Activated CD4-positive, alpha-beta T cell treated with anti-CD3 and anti-CD28 coated beads, Interleukin-2, amount 50 U/mL, for 1 hour (primary cell): Measurements from ENCODE around the gene KCNT1.

Source experiments
- DNase-seq: peaks from one replicate; pipeline ENCODE4 v3.0.0-alpha.2; 2020

Gene KCNT1

DNA sequence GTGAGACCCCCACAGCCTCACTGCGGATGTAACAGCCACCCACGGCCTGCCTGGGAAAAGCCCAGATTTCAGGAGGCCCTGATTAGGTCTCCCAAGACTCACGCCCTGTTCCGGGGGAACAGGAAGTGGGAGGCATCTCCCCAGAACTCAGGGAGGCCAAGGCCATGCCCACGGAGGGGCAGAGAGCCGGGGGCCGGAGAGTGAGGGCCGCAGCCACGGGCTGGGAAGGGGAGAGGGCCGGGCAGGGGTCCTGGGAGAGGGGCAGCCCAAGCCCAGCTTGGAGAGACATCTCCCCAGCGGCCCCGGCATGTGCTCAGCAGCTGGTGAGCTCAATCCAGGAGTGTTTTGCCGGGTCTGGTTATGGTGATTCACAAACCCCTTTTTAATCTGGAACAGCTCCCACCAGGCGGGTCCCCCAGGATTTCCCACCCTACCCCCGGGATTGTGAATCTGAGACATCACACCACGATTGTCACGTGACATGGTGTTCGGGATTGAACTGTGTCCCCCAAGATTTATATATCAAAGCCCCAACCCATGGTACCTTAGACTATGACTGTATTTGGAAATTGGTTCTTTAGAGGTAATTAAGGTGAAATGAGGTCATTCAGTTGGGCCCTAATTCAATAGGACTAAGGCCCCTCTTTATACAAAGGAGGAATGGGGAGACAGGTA is 26.6 kb downstream of the KCNT1 start:
- DNase-seq: no peak

DNA sequence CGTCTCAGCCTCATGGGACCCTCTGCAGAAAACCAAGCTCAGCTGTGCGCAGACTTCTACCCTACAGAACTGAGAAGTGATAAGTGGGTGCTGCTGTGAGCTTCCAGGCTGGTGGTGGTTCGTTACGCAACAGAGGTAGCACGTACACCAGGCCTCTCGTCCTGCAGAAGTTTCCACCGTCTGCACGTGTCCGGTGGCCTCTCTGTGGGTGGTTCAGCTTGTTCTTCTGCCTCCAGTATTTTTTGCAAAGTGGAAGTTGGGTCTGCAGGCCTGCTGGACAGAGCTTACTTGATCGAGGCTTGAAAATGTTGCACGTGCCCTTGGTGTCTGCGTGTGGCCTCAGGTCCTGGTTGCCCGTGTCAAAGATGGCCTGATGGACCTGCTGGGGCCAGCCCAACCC is 27.5 kb downstream of the KCNT1 start:
- DNase-seq: no peak

DNA sequence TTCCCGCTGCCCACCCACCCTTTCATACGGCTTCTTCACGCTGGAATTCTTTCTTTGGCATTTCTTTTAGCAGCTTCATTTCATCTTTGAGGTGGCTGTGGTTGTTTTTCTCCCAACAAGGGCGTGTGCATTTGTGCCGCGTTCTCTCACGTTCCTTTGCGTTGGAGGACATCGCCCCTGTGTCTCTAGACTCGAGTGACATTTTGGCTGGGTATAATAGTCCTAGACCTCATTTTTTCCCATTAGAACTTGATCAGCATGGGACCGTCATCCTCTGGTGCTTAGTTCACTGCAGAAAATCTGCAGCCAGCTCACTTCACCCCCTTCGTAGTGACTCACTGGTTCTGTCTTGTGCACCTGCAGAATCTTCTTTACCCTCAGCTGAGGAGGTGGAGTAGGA is 29.5 kb downstream of the KCNT1 start:
- no peak for DNase-seq

DNA sequence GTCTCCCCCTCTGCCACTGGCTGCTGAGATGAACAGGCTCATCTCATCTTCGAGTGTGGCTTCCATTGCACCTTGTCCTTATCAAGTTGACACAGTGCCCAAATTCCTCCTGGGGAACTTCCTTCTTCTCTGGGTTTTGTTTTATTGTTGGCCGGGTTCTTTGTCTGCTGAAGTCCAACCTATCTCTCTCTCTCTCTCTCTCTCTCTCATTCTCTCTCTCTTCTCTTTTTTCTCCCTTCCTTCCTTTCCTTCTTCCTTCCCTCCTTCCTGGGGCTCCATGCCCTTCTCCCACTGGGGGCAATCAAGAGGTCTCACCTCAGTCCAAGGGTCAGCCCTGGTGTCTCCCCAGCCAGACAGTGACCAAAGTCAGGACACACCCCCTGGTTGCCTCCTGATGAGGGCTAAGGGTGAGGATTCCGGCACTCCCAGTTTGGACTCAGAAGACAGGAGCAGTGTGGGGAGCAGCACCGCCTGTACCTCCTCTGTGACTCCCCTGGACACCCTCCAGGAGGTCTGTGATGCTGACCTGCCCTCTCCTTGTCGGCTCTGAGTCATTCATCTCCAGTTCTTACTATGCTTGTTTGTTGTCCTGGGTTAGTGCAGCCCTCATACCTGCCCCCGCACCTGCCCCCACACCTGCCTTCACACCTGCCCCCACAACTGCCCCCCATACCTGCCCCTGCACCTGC is 30.7 kb downstream of the KCNT1 start:
- DNase-seq: no peak

DNA sequence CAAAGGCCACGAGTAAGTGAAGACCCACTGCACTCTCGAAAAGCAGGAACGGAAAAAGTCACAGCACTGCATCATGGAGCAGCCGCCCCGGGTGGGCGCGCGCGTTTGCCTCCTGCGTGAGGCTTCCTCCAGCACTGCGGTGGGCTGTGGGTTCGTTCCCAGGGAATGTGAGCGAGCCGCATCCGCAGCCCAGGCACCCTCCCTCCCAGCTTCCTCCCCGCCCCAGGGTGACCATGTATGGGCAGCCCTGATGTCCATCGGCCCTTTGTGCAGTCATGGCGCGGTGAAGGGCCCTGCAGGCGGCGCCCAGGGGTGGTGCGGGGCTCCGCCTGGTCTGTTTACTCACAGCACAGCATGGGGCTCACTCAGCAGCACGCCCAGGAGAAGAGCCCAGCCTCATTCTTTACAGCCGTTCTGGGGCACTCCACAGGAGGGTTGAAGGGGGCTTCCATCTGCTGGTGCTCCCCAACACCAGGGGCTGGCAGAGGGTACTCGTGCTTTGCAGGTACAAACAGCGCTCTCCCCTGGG is 32.7 kb downstream of the KCNT1 start:
- DNase-seq: no peak

DNA sequence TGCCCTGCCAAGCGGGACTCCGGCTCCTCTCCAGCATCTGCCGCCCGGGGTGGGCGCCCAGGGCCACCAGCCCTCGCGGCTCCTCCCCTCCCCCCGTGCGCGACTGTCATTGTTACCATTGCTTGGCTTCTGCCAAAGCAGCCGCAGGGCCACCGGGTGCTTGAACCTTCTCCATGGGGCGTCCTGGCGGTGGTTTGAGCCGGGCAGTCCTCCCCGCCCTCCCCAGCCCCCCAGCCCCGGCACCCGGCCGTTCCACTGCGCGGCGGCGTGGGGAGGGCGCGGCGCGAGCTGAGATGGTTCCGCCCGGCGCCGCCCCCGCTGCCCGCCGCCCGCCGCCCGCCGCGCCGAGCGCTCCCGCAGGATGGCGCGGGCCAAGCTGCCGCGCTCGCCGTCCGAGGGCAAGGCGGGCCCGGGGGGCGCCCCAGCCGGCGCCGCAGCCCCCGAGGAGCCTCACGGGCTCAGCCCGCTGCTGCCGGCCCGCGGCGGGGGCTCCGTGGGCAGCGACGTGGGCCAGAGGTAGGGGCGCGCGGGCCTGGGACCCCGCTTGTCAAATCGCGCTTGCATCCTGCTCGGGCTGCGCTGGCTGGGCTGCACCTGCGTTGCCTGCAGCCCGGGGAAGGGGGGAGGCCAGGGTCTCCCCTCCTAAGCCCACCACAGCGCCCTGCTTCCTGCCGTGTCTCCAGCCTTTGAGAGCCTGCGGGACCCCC is 34.4 kb downstream of the KCNT1 start:
- no peak for DNase-seq

DNA sequence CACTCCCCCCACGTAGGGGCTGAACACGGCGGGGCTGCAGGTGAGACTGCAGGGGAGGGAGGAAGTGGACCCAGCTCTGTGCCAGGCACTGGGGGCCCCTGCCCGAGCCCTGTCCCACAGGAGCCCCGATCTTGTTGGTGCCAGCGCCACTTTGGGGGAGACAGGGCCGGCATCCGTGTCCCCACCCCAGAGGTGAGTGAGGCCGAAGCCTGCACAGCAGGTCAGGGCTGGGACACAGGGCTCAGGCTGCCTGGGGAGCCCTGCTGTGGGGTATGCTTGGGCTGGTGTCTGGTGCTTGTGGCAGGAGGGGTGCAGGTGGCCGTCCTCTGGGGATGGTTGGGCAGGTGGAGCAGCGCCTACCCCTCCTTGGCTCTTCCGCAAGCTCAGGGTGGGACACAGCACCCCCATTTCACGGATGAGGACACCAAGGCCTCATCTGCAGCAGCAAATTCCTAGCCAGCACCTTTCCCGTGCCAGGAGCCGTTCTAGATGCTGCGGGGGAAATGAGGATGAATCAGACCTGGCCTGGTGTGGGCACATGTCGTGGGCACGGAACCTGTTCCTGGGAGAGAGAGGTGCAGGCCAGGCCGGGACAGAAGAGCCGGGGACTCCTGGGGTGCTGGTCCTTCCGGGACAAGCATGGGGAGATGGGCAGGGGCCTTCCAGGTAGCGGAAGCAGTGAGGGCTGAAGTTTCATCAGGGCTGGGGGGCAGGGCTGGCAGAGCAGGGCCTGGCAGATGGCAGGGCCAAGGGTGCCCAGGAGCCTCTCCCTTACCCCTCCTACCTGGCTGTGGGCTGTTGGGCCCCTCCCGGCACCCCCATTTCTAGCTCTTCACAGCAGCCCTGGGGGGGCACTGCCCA is 35.2 kb downstream of the KCNT1 start:
- DNase-seq: no peak

DNA sequence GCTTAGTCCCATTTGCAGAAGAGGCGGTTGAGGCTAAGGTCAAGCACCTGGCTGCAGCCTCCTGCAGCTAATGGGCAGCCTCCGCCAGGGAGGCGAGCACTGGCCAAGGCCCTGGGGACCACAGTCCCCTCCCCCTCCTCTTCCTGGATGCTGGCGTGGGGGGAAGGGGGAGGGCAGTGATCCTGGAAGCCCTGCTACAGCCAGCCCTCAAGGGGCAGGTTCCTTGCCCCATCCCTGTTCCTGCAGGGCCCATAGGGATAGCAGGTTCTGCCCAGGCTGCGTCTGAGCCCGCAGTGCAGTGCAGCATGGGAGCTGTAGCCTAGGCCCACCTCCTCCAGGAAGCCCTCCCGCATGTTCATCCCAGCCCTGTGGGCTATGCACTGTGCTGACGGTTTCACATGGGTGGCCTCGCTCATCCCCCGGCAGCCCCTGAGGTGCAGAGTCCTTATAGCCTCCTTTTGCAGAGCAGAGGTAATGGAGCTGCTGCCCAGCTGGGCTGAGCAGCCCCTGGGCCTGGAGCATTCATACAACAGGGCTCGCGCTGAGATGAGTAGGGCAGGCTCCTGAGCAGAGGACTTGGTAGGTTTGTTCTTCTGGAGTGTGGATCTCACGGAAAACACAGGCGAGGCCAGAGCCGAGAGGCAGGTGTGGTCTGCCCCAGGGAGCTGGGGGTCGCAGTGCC is 36.0 kb downstream of the KCNT1 start:
- no peak for DNase-seq

DNA sequence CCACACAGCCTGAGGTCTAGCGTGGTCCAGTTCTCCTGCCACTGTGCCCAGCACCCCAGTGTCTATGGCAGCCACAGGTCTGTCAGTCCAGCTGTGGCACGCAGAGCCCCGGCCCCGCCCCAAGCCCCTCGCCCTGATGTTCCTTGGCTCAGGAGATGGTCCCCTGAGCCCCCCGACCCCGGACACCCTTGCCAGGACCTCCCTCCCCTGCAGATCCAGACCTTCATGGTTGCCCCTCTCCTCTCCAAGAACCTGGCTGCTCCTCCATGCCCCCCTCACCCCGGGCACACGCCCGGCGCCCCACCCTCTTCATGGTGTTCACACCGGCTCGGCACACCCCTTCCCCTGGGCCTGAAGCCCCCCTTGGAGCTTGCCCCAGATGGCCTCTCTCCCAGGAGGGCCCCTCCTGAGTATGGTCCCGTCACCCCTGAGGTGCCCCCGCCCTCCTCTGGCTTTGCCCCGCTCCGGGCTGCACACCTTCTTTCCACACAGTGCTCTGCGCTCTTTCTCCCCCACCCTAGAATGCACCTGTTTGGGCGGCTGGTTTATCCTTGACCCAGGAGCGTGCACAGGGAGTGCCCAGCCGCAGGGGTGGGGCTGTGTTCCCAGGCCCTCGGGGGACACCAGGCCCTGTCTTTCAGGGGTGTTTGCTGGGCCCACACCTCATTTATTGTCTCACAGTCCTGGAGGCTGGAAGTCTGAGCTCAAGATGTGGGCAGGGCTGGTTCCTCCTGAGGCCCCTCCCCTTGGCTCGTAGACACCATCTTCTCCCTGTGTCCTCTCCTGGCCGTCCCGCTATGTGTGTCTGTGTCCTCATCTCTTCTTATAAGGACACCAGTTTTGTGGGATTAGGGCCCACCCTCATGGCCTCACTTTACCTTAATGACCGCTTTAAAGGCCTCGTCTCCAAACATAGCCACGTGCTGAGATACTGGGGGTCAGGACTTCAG is 37.6 kb downstream of the KCNT1 start:
- DNase-seq: no peak

DNA sequence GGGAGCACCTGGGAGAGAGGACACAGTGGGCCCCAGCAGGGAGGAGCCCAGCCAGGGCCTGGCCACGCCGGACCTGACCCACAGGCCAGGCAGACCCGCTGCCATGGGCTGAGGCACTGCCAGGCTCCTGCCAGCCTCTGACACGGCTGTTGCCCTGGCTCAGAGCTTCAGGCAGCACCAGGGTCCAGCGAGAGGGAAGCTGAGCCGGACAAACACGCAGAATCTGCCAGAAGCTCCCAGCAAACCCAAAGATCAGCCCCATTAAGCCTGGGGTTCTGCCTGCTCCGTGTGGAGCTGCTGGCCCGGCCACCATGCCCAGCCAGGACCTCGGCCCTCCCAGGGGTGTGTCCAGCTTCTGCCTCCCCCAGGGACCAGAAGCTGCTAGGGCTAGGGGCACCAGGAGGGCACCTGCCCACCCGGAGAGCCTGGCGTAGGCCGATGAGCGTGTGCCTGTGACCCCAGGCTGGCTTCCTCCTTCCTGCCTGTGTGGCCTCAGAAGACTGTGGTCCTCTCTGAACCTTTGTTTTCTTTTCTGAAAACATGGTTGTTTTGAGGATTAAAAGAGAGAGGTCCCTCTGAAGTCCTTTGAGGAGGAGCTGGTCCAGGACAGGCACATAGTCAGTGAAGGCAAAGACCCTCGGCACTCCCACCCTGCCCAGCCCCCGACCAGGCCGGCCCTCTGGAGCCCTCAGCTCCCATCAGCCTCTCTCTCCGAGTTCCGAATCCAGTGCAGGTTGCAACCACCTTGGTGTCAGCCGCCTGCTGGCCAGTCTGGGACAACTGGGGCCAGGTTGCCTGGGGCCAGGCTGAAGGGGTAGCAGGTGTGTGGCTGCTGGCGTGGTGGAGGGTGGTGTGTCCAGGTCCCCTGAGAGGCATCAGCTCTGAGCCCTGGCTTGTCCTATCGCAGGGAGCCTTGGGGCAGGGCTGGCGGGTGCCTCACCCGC is 39.6 kb downstream of the KCNT1 start:
- DNase-seq: no peak

DNA sequence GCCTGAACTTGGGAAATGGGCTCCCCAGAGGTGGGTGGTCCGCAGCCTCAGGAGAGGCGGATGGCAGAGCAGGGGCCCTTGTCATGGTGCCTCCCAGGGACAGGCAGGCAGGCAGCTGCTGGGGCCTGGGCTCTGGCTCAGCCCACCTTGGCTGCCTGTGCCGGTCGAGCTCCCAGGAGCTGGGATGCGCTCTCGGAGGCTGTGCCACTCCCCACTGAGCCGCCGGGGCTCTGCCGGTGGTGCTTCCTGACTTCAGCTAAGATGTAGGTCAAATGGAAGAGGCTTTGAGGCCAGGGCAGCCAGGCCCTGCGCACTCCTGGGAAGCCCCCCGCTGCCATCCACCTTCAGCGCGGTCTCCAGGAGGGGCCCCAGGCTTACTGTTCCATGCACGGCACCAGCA is 41.0 kb downstream of the KCNT1 start:
- DNase-seq: no peak

DNA sequence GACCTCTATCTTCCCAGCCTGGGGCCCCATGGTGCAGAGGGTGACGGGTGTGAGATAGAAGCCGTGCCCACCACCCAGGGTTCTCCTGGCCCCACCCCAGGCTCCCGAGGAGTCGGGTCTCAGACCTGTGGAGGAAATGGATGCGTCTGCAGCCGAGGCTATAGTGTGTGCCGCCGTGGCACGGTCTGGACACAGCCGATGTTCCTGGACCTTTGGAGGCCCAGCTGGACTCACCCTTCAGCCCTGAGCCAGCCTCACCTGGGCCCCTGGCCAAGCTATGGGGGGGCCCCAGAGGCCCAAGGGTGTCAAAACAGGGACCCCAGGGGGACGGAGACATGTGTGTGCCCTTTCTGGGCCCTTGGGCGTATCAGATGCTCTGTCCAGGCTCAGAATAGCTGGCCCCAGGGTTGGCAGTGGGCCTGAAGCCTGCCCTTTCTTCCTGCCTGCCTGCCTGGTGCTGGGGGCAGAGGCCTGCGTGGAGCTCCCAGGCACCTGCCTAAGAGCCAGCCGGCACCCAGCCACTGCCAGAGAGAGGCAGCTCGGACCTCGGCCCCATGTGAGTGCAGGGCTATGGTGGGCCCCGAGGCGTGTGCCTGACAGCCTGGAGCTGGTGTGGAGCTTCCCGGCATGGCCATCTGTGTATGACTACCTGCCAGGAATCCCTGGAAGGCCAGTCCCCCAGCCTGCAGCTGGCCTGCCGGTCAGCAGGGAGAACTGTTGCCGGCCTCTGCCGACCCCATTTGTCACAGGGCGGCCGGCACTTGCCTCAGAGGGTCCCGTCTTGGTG is 41.8 kb downstream of the KCNT1 start:
- DNase-seq: no peak

DNA sequence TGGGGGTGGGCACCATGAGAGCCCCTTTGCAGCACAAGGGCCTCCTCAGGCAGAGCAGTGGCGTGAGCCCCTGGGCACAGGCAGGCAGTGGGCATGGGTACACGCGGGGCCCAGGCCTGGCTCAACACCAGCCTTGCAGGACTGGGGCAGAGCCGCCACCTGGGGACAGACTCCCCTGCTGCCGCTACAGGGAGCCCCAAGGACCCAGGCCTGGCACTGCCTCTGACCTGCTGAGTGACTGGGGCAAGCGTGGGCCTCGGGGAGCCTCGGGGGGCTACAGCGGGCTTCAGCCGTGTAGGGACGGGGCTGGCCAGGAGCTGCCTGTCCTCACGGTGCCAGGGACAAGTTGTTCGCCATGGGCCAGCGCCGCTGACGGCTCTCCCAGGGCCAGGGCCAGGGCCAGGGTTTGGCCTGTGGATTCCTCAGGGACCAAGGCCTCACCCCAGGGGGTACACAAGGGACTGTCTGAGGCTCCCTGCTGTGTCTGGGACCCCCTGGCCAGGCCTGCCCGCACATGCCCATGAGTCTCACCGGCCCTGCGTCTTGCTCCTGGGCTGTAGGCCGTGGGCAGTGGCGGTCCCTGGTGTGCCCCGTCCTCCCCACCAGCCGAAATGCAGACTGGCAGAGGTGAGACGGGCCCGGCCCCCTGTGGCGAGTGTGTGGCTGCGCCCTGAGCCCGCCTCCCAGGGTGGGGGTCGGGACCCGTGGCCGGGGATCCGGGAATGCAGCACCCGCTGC is 42.5 kb downstream of the KCNT1 start:
- DNase-seq: no peak

DNA sequence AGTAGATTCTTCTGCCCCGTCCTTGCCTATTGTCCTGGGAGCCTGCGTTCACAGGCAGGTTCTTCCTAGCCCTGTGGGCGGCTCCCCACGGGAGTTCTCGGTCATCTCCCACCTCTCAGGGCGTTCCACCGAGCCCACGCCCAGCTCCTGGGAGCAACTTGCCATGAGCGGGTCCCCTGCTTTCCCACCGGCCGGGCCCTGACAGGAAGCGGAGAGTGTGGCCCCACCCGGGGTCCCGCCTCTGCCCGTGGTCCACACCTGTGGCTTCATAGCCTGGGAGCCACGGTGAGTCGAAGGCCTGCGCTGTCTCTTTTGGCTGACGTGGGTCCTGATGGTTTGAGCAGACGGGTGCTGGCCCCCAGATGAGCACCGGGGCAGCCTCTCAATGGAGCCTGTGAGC is 43.2 kb downstream of the KCNT1 start:
- DNase-seq: no peak

DNA sequence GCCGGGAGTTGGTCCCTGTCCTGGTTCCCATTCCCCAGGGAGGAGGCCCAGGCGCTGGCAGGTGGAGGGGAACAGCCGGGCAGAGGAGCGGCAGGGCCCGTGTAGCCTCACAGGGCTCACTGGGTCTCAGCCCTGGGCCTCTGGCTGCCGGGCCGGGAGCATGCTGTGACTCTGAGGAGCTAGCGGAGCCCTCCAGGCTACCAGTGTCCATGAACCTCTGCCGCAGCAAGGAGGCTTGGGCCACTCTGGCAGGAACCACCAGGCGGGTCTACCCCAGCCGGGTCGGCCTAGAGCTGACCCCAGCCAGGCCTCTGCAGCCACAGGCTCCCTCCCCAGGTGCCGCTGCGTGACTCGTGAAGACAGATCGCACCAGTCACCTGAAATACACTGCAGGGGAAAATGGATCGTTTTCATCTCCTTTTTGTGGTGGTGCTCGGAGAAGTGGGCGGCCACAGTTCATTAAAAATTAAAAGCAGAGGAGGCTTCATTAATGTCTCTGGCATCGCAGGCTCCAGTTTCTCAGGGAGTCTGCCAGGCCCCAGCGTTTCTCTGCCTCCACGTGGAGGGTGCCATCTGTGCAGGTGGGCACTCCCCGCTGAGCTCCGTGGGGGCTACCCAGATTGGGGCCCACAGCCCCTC is 43.8 kb downstream of the KCNT1 start:
- no peak for DNase-seq

DNA sequence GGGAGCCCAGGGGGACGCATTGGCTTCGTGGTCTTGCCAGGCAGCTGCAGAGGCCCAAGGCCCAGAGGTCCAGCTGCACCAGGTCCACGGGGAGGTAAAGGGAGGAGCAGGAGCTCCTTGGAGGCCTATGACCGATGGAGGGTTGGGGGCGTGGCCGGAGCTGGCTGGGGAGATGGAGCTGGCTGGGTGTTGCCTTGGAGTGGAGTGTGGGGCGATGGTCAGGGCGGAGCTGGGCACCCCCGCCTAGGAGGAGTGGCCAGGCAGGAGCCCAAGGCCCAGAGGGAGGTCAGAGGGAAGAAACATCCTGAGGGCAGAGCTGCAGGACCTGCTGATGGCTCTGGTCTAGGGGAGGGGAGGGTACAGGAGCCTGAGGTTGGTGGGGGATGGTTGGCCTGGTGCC is 44.6 kb downstream of the KCNT1 start:
- no peak for DNase-seq

DNA sequence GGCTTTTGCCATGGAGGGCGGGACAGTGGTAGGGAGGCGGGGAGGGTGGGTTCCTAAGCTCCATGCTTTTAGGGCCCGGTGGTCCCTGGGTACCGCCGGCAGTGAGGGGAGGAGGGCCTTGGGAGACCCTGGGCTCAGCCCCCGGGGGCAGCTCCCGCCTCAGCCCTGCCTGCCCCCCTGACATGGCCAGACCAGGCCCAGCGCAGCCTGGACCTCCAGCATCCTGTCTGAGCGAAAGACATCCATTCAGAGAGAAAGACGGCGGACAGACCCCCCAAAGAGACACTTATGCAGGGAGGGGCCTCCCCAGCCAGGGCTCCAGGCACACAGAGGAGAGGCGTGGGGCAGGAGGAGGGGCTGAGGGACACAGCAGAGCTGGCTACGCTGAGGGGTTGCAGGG is 45.3 kb downstream of the KCNT1 start:
- DNase-seq: no peak

DNA sequence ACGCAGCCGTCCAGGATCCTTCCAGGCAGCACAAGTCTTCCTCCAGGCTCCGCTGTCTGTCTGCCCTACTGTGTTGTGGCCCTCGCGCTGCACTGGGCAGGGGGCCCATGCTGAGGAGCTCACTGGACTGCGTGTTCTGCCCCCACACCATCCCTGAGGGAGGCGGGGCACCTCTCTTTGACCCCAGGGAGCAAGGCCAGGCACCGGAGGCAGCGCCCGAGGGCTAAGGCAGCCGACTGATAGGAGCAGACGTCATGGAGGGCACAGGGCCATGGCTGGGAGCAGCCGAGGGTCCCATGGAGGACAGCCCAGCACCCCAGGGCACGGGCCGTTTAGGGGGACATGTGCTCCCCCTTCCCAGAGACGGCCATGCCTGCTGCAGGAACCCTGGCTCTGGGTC is 46.7 kb downstream of the KCNT1 start:
- DNase-seq: no peak
